IMR-90 (cell line): ENCODE data around the gene CLCC1.

Source experiments
- BHLHE40 ChIP-seq: fragments of 150-350 bp; IDR thresholded peaks from 2 replicates; pipeline ENCODE4 v1.6.1; 2016; ENCODE audit warnings: mild to moderate bottlenecking, low read depth, low read length
- CEBPB ChIP-seq: IDR thresholded peaks from 2 replicates; pipeline ENCODE4 v1.6.1; 2012; ENCODE audit warnings: low read depth, low read length, improper control_type of control experiment
- CHD1 ChIP-seq: IDR thresholded peaks from 2 replicates; pipeline ENCODE4 v1.6.1; 2012; ENCODE audit warnings: low read depth, low read length, improper control_type of control experiment
- FOS ChIP-seq: fragments of 150-350 bp; IDR thresholded peaks from 2 replicates; pipeline ENCODE4 v1.6.1; 2016; ENCODE audit warnings: low read depth, low read length
- MAZ ChIP-seq: IDR thresholded peaks from 2 replicates; pipeline ENCODE4 v1.6.1; 2012; ENCODE audit warnings: low read depth, mild to moderate bottlenecking, low read length, improper control_type of control experiment, moderate library complexity, borderline replicate concordance
- MXI1 ChIP-seq: IDR thresholded peaks from 2 replicates; pipeline ENCODE4 v1.6.1; 2012; ENCODE audit warnings: low read depth, mild to moderate bottlenecking, low read length, moderate library complexity, borderline replicate concordance
- POLR2A ChIP-seq: IDR thresholded peaks from 2 replicates; pipeline ENCODE4 v1.6.1; 2012; ENCODE audit warnings: mild to moderate bottlenecking, low read depth, low read length
- RAD21 ChIP-seq: IDR thresholded peaks from 2 replicates; pipeline ENCODE4 v1.6.1; 2012; ENCODE audit warnings: low read length, improper control_type of control experiment
- RCOR1 ChIP-seq: IDR thresholded peaks from 2 replicates; pipeline ENCODE4 v1.6.1; 2012; ENCODE audit warnings: mild to moderate bottlenecking, low read length, improper control_type of control experiment; ENCODE audit not compliant: insufficient replicate concordance
- RFX5 ChIP-seq: IDR thresholded peaks from 2 replicates; pipeline ENCODE4 v1.8.0; 2012; ENCODE audit warnings: low read depth, mild to moderate bottlenecking, low read length, moderate library complexity
- TF ChIP-seq, protein P1 (sequence below): conservative IDR thresholded peaks from 2 replicates; pipeline ENCODE4 v1.5.1; 2012; ENCODE audit warnings: mild to moderate bottlenecking, low read depth, low read length, improper control_type of control experiment
- TF ChIP-seq, protein P2 (sequence below): fragments of 150-350 bp; IDR thresholded peaks from 2 replicates; pipeline ENCODE4 v1.6.1; 2017; ENCODE audit warnings: mild to moderate bottlenecking, antibody characterized with exemption, low read length, low read depth

DNA sequence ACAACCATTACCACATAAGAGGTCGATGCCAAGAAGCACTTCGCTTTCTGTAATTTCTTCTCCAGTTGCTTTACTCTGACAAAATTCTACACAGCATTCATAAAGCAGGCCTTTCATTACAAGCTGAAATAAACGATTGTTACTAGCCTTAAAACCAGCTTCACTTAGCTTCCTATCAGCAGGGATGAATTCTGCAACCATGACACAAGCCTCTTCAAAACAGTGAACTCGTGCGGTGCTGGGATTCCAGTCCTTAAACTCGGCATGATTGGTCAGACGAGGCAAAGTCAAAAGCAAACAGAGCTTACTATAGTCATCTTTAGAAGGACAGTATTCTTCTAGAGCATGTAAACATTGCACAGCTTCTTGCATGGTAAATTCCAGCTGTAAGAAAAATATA lies 48.1 kb upstream of the CLCC1 start:
- TF ChIP-seq, protein P1, sequence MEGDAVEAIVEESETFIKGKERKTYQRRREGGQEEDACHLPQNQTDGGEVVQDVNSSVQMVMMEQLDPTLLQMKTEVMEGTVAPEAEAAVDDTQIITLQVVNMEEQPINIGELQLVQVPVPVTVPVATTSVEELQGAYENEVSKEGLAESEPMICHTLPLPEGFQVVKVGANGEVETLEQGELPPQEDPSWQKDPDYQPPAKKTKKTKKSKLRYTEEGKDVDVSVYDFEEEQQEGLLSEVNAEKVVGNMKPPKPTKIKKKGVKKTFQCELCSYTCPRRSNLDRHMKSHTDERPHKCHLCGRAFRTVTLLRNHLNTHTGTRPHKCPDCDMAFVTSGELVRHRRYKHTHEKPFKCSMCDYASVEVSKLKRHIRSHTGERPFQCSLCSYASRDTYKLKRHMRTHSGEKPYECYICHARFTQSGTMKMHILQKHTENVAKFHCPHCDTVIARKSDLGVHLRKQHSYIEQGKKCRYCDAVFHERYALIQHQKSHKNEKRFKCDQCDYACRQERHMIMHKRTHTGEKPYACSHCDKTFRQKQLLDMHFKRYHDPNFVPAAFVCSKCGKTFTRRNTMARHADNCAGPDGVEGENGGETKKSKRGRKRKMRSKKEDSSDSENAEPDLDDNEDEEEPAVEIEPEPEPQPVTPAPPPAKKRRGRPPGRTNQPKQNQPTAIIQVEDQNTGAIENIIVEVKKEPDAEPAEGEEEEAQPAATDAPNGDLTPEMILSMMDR = no peak
- TF ChIP-seq CEBPB = no peak
- no peak for TF ChIP-seq BHLHE40
- no peak for TF ChIP-seq POLR2A
- no peak for TF ChIP-seq FOS
- no peak for TF ChIP-seq MAZ
- TF ChIP-seq RAD21 = no peak
- no peak for TF ChIP-seq MXI1
- no peak for TF ChIP-seq RFX5
- TF ChIP-seq, protein P2, sequence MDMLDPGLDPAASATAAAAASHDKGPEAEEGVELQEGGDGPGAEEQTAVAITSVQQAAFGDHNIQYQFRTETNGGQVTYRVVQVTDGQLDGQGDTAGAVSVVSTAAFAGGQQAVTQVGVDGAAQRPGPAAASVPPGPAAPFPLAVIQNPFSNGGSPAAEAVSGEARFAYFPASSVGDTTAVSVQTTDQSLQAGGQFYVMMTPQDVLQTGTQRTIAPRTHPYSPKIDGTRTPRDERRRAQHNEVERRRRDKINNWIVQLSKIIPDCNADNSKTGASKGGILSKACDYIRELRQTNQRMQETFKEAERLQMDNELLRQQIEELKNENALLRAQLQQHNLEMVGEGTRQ = no peak
- TF ChIP-seq CHD1 = no peak
- no peak for TF ChIP-seq RCOR1
